ENCODE measurements around the gene ADARB1.

- TF ChIP-seq CTCF (IDR thresholded peaks at IDR 0.05) (no peak), EP300 (IDR thresholded peaks at IDR 0.05) (no peak)
Observed at GRCh38 chr21:45030682-45031570, 43.5 kb upstream of the ADARB1 start.
